ENCODE measurements around the gene KIF1B.

The KIF1B gene

DNA sequence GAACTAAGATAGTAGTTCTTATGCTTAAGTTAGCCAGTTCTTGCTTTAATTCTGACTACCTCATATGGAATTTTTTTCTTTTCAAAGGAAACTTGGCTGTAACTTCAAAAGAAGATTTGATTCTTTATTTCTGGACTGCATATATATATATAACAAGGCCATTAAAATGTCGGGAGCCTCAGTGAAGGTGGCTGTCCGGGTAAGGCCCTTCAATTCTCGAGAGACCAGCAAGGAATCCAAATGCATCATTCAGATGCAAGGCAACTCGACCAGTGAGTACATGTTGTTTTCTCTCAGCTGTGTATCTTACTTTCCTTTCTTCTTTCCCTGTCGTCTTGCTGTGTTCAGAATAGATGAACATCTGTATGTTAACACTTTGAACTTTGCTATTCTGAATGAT, 21.8 kb downstream of the KIF1B start:
- TF ChIP-seq CTCF (IDR thresholded peaks at IDR 0.05; ENCODE audit: low read depth, low read length, missing control alignments): no peak
- no peak overlapping the region for H3K4me3 ChIP-seq (ENCODE audit: low read depth, low read length)
- in situ Hi-C loops (cut with HindIII; ENCODE audit: low sequenced_read_pairs): no loop called here
- no peak for DNase-seq (ENCODE audit: low read depth)

- no peak for TF ChIP-seq CTCF (IDR thresholded peaks at IDR 0.05; ENCODE audit: low read depth, low read length, missing control alignments)
- in situ Hi-C loops (cut with HindIII; ENCODE audit: low sequenced_read_pairs): no loop called here
- no peak for DNase-seq (ENCODE audit: low read depth)
- no peak overlapping the region for H3K4me3 ChIP-seq (ENCODE audit: low read depth, low read length)
Observed at GRCh38 chr1:10236405-10237156, 26.2 kb downstream of the KIF1B start.

GRCh38 chr1:10237157-10237539, 26.8 kb downstream of the KIF1B start:
- H3K4me3 ChIP-seq (ENCODE audit: low read depth, low read length): no peak overlapping the region
- DNase-seq (ENCODE audit: low read depth): no peak
- no peak for TF ChIP-seq CTCF (IDR thresholded peaks at IDR 0.05; ENCODE audit: low read depth, low read length, missing control alignments)
- in situ Hi-C loops (cut with HindIII; ENCODE audit: low sequenced_read_pairs): no loop called here

DNA sequence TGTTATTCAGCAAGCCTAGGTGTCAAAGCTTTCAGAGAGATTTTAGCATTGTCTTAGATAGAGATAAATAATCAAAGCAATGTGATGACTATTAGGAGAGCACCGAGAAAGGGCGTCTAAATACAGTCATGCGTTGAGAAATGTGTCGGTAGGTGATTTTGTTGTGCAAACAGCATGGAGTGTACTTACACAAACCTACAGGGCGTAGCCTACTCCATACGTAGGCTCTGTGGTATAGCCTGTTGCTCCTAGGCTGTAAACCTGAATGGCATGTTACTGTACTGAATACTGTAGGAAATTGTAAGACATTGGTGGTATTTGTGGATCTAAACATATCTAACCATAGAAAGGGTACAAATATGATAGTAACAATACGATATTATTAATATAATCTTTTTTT, 31.8 kb downstream of the KIF1B start:
- no peak for TF ChIP-seq CTCF (IDR thresholded peaks at IDR 0.05; ENCODE audit: low read depth, low read length, missing control alignments)
- no peak overlapping the region for H3K4me3 ChIP-seq (ENCODE audit: low read depth, low read length)
- DNase-seq (ENCODE audit: low read depth): no peak
- in situ Hi-C loops (cut with HindIII; ENCODE audit: low sequenced_read_pairs): no loop called here

DNA sequence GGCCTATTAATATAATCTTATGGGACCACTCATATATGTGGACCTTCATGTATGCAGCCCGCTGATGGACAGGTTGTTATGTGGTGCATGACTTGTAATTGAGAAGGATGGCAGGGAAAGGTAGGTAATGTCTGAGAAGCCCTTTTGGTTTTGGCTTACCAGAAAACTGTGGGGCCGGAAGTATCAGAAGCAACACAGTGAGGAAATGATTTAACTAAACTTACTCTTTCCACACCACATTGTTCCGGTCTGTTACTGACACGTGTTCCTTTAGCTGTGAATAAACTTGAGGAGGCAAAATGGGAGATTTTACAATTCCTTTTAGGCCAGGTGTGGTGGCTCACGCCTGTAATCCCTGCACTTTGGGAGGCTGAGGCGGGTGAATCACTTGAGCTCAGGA, 32.4 kb downstream of the KIF1B start:
- in situ Hi-C loops (cut with HindIII; ENCODE audit: low sequenced_read_pairs): no loop called here
- no peak overlapping the region for H3K4me3 ChIP-seq (ENCODE audit: low read depth, low read length)
- TF ChIP-seq CTCF (IDR thresholded peaks at IDR 0.05; ENCODE audit: low read depth, low read length, missing control alignments): no peak
- no peak for DNase-seq (ENCODE audit: low read depth)

DNA sequence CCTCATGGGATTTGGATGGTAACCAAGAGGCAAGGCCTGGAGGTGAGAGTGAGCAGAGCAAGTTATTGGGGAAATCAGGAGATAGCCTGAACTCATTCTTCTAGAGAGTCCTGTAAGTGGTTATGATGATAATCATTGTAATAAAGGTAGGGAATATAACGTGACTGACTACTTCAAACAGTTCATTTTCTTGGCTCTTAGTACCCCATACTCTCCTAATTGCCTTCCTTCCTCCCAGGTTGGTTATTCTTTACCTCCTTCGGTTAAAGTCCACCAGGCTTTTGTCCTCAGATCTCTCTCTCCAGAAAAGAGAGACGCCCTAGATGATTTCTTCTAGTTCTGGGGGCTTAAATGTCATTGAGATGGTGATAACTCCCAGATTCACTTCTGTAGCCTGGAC, 35.3 kb downstream of the KIF1B start:
- TF ChIP-seq CTCF (IDR thresholded peaks at IDR 0.05; ENCODE audit: low read depth, low read length, missing control alignments): no peak
- in situ Hi-C loops (cut with HindIII; ENCODE audit: low sequenced_read_pairs): no loop called here

More for the DNA sequence above, 35.3 kb downstream of the KIF1B start:
- DNase-seq (ENCODE audit: low read depth): no peak
- no peak overlapping the region for H3K4me3 ChIP-seq (ENCODE audit: low read depth, low read length)

Measured in astrocyte of the cerebellum (primary cell).